Thyroid gland (tissue), 4 donors: ENCODE data around the gene SEMG2.

Source experiments
- CTCF ChIP-seq, 6 experiments: fragments of 200-600 bp in 3 of 6; fragments of 450-650 bp in 3 of 6; sonication (generic) in 3 of 6; IDR thresholded peaks; one replicate each; pipeline ENCODE4 v1.5.1; 2016 to 2019; ENCODE audit warnings: antibody characterized with exemption in 6 of 6, mild to moderate bottlenecking in 2 of 6, inconsistent platforms in 1 of 6, moderate library complexity in 1 of 6
- POLR2A ChIP-seq, 2 donors: fragments of 450-650 bp; IDR thresholded peaks; one replicate each; pipeline ENCODE4 v1.6.1; 2017; ENCODE audit warnings: antibody characterized with exemption in 2 of 2, mild to moderate bottlenecking in 2 of 2, moderate library complexity in 1 of 2

GRCh38 chr20:45189067-45189609, 32.0 kb upstream of the SEMG2 start:
- TF ChIP-seq CTCF (IDR thresholded peaks at IDR 0.05) (no peak), POLR2A (IDR thresholded peaks at IDR 0.05) (no peak)
